ENCODE data around the gene WWOX.

- TF ChIP-seq CTCF (IDR thresholded peaks at IDR 0.05) (no peak), POLR2A (IDR thresholded peaks at IDR 0.05) (no peak), EP300 (IDR thresholded peaks at IDR 0.05) (no peak)
These were observed 326.5 kb downstream of the WWOX start for GRCh38 chr16:78425891-78426510.
